ENCODE results near the gene DUS2.

DUS2 gene

GRCh38 chr16:68070249-68070730 is 47.2 kb downstream of the DUS2 start:
- no peak for TF ChIP-seq CTCF (IDR thresholded peaks at IDR 0.05; ENCODE audit: extremely low read depth, missing control alignments)
- peak; percentile 42 for DNase-seq (ENCODE audit: low spot score)

GRCh38 chr16:68070806-68071517 is 47.9 kb downstream of the DUS2 start:
- DNase-seq (ENCODE audit: low spot score) = peak; percentile 54
- no peak for TF ChIP-seq CTCF (IDR thresholded peaks at IDR 0.05; ENCODE audit: extremely low read depth, missing control alignments)

GRCh38 chr16:68071518-68071901 is 48.4 kb downstream of the DUS2 start:
- DNase-seq (ENCODE audit: low spot score) = no peak
- TF ChIP-seq CTCF (IDR thresholded peaks at IDR 0.05; ENCODE audit: extremely low read depth, missing control alignments) = no peak

GRCh38 chr16:68072038-68072695 is 49.1 kb downstream of the DUS2 start:
- DNase-seq (ENCODE audit: low spot score) = no peak
- TF ChIP-seq CTCF (IDR thresholded peaks at IDR 0.05; ENCODE audit: extremely low read depth, missing control alignments) = no peak

GRCh38 chr16:68073902-68074760 is 51.0 kb downstream of the DUS2 start:
- DNase-seq (ENCODE audit: low spot score) = no peak
- TF ChIP-seq CTCF (IDR thresholded peaks at IDR 0.05; ENCODE audit: extremely low read depth, missing control alignments) = no peak

- no peak for TF ChIP-seq CTCF (IDR thresholded peaks at IDR 0.05; ENCODE audit: extremely low read depth, missing control alignments)
- peak; percentile 76 for DNase-seq (ENCODE audit: low spot score)
Observed at GRCh38 chr16:68074850-68075555, 51.9 kb downstream of the DUS2 start.

Measured in GM20000 (cell line).